Hepatocyte (in vitro differentiated cells): ENCODE results near the gene RAB26. TPM values are rescaled to one million over a fixed set of nuclear protein-coding genes. Genes with fewer than 3 reads are reported as not detected.

Source experiments
- DNase-seq: peaks from one replicate; pipeline ENCODE4 v3.0.0-alpha.2; 2016; ENCODE audit warnings: low spot score
- H2AFZ ChIP-seq: fragments of 200-600 bp; sonication (generic); 2 replicates; pipeline ENCODE4 v1.6.0; 2016; ENCODE audit warnings: antibody characterized with exemption, mild to moderate bottlenecking
- H3K27ac ChIP-seq: fragments of 200-600 bp; sonication (generic); 2 replicates; pipeline ENCODE4 v1.5.1; 2016; ENCODE audit warnings: mild to moderate bottlenecking
- H3K27me3 ChIP-seq: fragments of 200-600 bp; sonication (generic); 2 replicates; pipeline ENCODE4 v1.6.1; 2016
- H3K36me3 ChIP-seq: fragments of 200-600 bp; sonication (generic); replicated peaks from 2 replicates; pipeline ENCODE4 v1.5.1; 2016; ENCODE audit warnings: low read depth; ENCODE audit not compliant: insufficient read depth
- H3K4me1 ChIP-seq: fragments of 200-600 bp; sonication (generic); 2 replicates; pipeline ENCODE4 v1.5.1; 2016; ENCODE audit warnings: mild to moderate bottlenecking, moderate library complexity; ENCODE audit not compliant: insufficient read depth
- H3K4me2 ChIP-seq: fragments of 200-600 bp; sonication (generic); 2 replicates; pipeline ENCODE4 v1.6.0; 2016
- H3K4me3 ChIP-seq: fragments of 200-600 bp; sonication (generic); 2 replicates; pipeline ENCODE4 v1.5.1; 2016; ENCODE audit warnings: mild to moderate bottlenecking
- H3K79me2 ChIP-seq: fragments of 200-600 bp; sonication (generic); 2 replicates; pipeline ENCODE4 v1.6.0; 2017; ENCODE audit warnings: mild to moderate bottlenecking
- H3K9me2 ChIP-seq: fragments of 200-600 bp; sonication (generic); replicated peaks from 2 replicates; pipeline ENCODE4 v1.6.0; 2017; ENCODE audit warnings: mild to moderate bottlenecking; ENCODE audit not compliant: insufficient read depth
- H3K9me3 ChIP-seq: fragments of 200-600 bp; sonication (generic); 2 replicates; pipeline ENCODE4 v1.5.1; 2016; ENCODE audit warnings: low read depth, mild to moderate bottlenecking
- H4K20me1 ChIP-seq: fragments of 200-600 bp; sonication (generic); 2 replicates; pipeline ENCODE4 v1.6.0; 2016; ENCODE audit warnings: mild to moderate bottlenecking; ENCODE audit not compliant: insufficient read depth, poor library complexity, severe bottlenecking
- CTCF ChIP-seq: fragments of 200-600 bp; sonication (generic); IDR thresholded peaks from 2 replicates; pipeline ENCODE4 v1.5.1; 2016; ENCODE audit warnings: antibody characterized with exemption, mild to moderate bottlenecking; ENCODE audit not compliant: poor library complexity
- EZH2 ChIP-seq: fragments of 200-600 bp; sonication (generic); IDR thresholded peaks from 2 replicates; pipeline ENCODE4 v1.6.1; 2016; ENCODE audit warnings: antibody characterized with exemption, mild to moderate bottlenecking, borderline replicate concordance
- EZH2phosphoT487 ChIP-seq: fragments of 200-600 bp; sonication (generic); IDR thresholded peaks from one replicate; pipeline ENCODE4 v1.6.1; 2018; ENCODE audit warnings: antibody characterized with exemption, mild to moderate bottlenecking, low read depth, moderate library complexity; ENCODE audit not compliant: unreplicated experiment, severe bottlenecking
- WGBS: methylation state at CpG from one replicate; pipeline ENCODE4 v1.1.6; 2016; ENCODE audit warnings: low lambda C conversion rate; ENCODE audit errors: missing lambda C conversion rate; 5-methylcytosine and 5-hydroxymethylcytosine counted together
- polyA plus RNA-seq: library from polyadenylated mRNA; unstranded; fragments of >200 nt; fragmentation: Nextera tagmentation; extraction: Ambion mirVana; gene quantifications from 2 replicates; pipeline ENCODE4 v1.2.1, GENCODE V29; 2016
- total RNA-seq: library from RNA; depleted of rRNA; stranded (reverse); fragments of >200 nt; gene quantifications from 2 replicates; pipeline ENCODE4 v1.2.3, GENCODE V29; 2014

Gene RAB26
- total and polyA plus RNA-seq, 2 experiments from 2014 or later, result 8.3 to 15.0 TPM

DNA sequence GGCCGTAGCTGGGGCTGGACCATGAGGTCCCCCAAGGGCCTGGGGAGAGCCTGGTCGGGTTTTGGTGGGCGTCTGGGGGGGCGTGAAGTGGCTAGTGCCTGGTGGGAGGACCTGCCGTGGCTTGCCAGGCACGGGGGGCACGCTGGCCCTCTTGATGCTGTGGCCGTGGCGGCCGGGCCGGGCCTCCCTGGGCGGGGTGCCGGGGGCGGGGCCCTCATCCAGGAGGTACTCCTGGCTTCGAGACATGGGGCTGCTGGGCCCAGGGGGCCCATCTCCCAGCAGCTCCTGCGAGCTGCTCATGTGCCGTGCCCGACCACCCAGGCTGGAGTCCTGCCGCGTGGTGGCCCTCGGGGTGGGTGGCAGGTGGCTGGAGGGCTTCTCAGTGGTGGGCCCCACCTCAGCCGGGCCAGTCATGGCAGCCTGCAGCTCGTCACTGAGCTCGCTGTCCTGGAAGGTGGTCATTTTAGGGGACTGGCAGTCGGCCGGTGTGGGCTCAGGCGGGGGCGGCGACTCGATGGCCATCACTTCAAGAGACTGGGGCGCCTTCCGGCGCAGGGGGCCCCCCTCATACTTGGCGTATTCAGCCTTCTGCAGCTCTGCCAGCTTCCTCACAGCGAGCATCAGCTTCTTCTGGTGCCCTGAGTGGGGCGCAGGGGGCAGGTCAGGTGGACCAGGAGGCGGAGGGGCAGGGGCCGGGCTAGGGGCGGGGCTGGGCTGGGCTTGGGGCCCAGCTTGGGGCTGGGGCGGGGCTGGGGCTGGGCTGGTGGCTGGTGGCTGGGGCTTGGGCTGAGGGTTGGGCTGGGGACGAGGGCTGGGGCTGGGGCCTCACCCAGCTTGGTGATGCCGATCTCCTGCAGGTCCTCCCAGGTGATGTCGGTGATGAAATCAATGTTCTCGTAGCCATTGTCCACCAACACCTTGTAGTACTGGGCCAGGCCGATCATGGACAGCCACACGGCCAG, 32.8 kb downstream of the RAB26 start:
- H3K9me2 ChIP-seq, result no peaks in the 10 kb centered on the region
- WGBS, result 91% methylated on average over 41 of the region's 46 CpGs
- no peaks in the 10 kb centered on the region for H4K20me1 ChIP-seq
- no peak overlapping the region for H3K4me3 ChIP-seq
- no peak overlapping the region for H3K4me2 ChIP-seq
- DNase-seq, result no peak
- no peaks in the 10 kb centered on the region for H3K9me3 ChIP-seq
- no peaks in the 10 kb centered on the region for H3K36me3 ChIP-seq
- TF ChIP-seq EZH2phosphoT487 (no peak), EZH2 (no peak), CTCF (no peak)
- no peaks in the 10 kb centered on the region for H3K27me3 ChIP-seq
- H3K4me1 ChIP-seq, result no peaks in the 10 kb centered on the region
- H2AFZ ChIP-seq, result no peak overlapping the region
- H3K27ac ChIP-seq, result no peak overlapping the region
- no peaks in the 10 kb centered on the region for H3K79me2 ChIP-seq

DNA sequence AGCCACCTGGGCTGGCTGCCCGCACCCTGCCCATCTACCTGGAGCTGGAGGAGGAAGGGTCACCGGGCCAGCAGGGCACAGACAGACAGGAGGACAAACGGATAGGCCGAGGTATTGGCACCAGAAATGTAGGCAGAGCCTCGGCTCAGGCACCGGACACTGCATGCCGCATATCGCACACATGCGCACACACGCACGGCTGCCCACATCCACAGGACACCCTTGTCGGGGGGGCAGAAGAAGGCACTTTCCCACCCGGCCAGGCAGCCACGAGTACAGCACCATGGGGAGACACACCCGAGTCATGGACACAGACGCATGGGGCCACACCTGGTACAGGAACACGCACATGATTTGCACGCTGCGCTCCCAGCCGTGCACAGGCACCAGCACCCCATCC, 33.5 kb downstream of the RAB26 start:
- no peaks in the 10 kb centered on the region for H3K36me3 ChIP-seq
- no peak overlapping the region for H3K27ac ChIP-seq
- TF ChIP-seq EZH2phosphoT487 (no peak), CTCF (no peak), EZH2 (no peak)
- no peaks in the 10 kb centered on the region for H3K4me1 ChIP-seq
- no peaks in the 10 kb centered on the region for H3K9me3 ChIP-seq
- WGBS, result 95% methylated on average over 20 of the region's 20 CpGs
- H4K20me1 ChIP-seq, result no peaks in the 10 kb centered on the region
- H2AFZ ChIP-seq, result no peak overlapping the region
- H3K4me3 ChIP-seq, result no peak overlapping the region
- H3K9me2 ChIP-seq, result no peaks in the 10 kb centered on the region
- H3K27me3 ChIP-seq, result no peaks in the 10 kb centered on the region
- no peak for DNase-seq
- no peak overlapping the region for H3K4me2 ChIP-seq
- H3K79me2 ChIP-seq, result no peaks in the 10 kb centered on the region

DNA sequence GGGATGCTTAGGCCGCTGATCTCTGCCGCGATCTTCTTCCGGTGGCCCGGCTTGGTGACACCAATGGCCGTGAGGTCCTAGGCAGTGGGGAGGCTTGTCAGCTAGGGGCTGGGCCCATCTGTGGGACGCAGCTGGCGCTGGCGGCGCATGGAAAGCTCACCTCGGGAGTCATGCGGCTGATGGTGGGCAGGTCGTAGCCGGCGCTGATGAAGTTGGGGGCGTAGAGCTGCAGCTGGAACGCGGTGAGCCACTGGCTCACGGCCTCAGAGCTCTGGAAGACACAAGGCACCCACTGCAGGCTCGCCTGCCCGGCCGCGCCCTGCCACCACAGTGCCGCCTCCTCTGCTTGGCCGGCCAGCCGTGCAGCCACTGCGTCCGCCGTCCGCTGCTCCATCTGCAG, 35.2 kb downstream of the RAB26 start:
- Histone ChIP-seq H3K27ac (no peak overlapping the region), H3K4me1 (no peaks in the 10 kb centered on the region), H4K20me1 (no peaks in the 10 kb centered on the region), H3K27me3 (no peaks in the 10 kb centered on the region), H3K4me2 (no peak overlapping the region), H3K36me3 (no peaks in the 10 kb centered on the region), H3K79me2 (no peaks in the 10 kb centered on the region), H3K9me2 (no peaks in the 10 kb centered on the region), H2AFZ (no peak overlapping the region), H3K9me3 (no peaks in the 10 kb centered on the region), H3K4me3 (no peak overlapping the region)
- WGBS, result 98% methylated on average over 29 of the region's 30 CpGs
- DNase-seq, result no peak
- TF ChIP-seq EZH2, result no peak
- no peak for TF ChIP-seq EZH2phosphoT487
- TF ChIP-seq CTCF, result no peak
